RWPE1 (cell line): ENCODE data around the gene BIRC5.

Experiments used
- CTCF ChIA-PET: fragments of 350-600 bp; sonication (Branson Sonifier 250); formaldehyde crosslinking; extraction: SDS; loops from one replicate; lab custom pipeline; 2021; lab: Yijun Ruan, JAX
- POLR2A ChIA-PET: fragments of 400-600 bp; formaldehyde crosslinking; extraction: SDS; loops from one replicate; lab custom pipeline; 2020; ENCODE audit warnings: antibody characterized with exemption; ENCODE audit not compliant: low non-redundant PET; lab: Yijun Ruan, JAX
- DNase-seq: peaks from one replicate; pipeline ENCODE4 v3.0.0; 2012; ENCODE audit warnings: low spot score
- H3K27ac ChIP-seq: fragments of 450-650 bp; 2 replicates; pipeline ENCODE4 v1.5.1; 2017
- TF ChIP-seq, protein P1 (sequence below): fragments of 450-650 bp; conservative IDR thresholded peaks from 2 replicates; pipeline ENCODE4 v1.5.1; 2017; ENCODE audit warnings: low read depth, mild to moderate bottlenecking

BIRC5 gene

GRCh38 chr17:78206298-78206697 lies 7.8 kb upstream of the BIRC5 start:
- DNase-seq, result no peak
- ChIA-PET CTCF (no interaction called here), POLR2A (no interaction called here)
- TF ChIP-seq, protein P1, sequence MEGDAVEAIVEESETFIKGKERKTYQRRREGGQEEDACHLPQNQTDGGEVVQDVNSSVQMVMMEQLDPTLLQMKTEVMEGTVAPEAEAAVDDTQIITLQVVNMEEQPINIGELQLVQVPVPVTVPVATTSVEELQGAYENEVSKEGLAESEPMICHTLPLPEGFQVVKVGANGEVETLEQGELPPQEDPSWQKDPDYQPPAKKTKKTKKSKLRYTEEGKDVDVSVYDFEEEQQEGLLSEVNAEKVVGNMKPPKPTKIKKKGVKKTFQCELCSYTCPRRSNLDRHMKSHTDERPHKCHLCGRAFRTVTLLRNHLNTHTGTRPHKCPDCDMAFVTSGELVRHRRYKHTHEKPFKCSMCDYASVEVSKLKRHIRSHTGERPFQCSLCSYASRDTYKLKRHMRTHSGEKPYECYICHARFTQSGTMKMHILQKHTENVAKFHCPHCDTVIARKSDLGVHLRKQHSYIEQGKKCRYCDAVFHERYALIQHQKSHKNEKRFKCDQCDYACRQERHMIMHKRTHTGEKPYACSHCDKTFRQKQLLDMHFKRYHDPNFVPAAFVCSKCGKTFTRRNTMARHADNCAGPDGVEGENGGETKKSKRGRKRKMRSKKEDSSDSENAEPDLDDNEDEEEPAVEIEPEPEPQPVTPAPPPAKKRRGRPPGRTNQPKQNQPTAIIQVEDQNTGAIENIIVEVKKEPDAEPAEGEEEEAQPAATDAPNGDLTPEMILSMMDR, result no peak
- H3K27ac ChIP-seq, result no peak overlapping the region

- ChIA-PET CTCF (no interaction called here), POLR2A (no interaction called here)
- DNase-seq, result no peak
- H3K27ac ChIP-seq, result no peak overlapping the region
- TF ChIP-seq, protein P1, result no peak
Measured at GRCh38 chr17:78208486-78208885, 5.6 kb upstream of the BIRC5 start.

- CTCF ChIA-PET, result no interaction called here
- POLR2A ChIA-PET, result interaction anchor here (0.6 to 0.7 kb wide), 3 partner anchors 50 to 252 kb away, joined by 3 to 11 read pairs (median 4); partner anchors contain the start of gene TNRC6C
- H3K27ac ChIP-seq, result no peak overlapping the region
- no peak for DNase-seq
- TF ChIP-seq, protein P1, result no peak
Measured at GRCh38 chr17:78210111-78210510, 3.9 kb upstream of the BIRC5 start.

GRCh38 chr17:78211032-78211431 lies 3.0 kb upstream of the BIRC5 start:
- ChIA-PET CTCF (no interaction called here), POLR2A (interaction anchor here (0.6 kb wide), 1 partner anchor 252 kb away, joined by 4 read pairs; the partner anchor contains the start of gene TNRC6C)
- DNase-seq, result no peak
- no peak overlapping the region for H3K27ac ChIP-seq
- TF ChIP-seq, protein P1, result no peak

DNA sequence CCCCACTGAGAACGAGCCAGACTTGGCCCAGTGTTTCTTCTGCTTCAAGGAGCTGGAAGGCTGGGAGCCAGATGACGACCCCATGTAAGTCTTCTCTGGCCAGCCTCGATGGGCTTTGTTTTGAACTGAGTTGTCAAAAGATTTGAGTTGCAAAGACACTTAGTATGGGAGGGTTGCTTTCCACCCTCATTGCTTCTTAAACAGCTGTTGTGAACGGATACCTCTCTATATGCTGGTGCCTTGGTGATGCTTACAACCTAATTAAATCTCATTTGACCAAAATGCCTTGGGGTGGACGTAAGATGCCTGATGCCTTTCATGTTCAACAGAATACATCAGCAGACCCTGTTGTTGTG lies 631 bp downstream of the BIRC5 start:
- ChIA-PET POLR2A (no interaction called here), CTCF (interaction anchor here (0.9 kb wide), 1 partner anchor 13 kb away, joined by 3 read pairs; no protein-coding TSS in a partner anchor)
- TF ChIP-seq, protein P1, result no peak
- H3K27ac ChIP-seq, result peak overlapping the region; percentile 83
- DNase-seq, result no peak

- DNase-seq, result no peak
- TF ChIP-seq, protein P1, result no peak
- peak overlapping the region; percentile 20 for H3K27ac ChIP-seq
- ChIA-PET CTCF (interaction anchor here (1.5 kb wide), 1 partner anchor 31 kb away, joined by 3 read pairs; no protein-coding TSS in a partner anchor), POLR2A (interaction anchor here (0.5 kb wide), 1 partner anchor 91 kb away, joined by 3 read pairs; the partner anchor contains the start of gene TMC6)
Measured at GRCh38 chr17:78219396-78220150, 5.5 kb downstream of the BIRC5 start.
